Peyer's patch (tissue), 4 donors: ENCODE measurements around the gene SORBS1. TPM values are rescaled to one million over a fixed set of nuclear protein-coding genes. Genes with fewer than 3 reads are reported as not detected.
A peak's percentile ranks its signal among the peaks of the same experiment; 100 is the strongest.

ENCODE experiments used
- DNase-seq, 3 donors: peaks; one replicate each; pipeline ENCODE4 v3.0.0-alpha.2; 2017 to 2019
- H3K27ac ChIP-seq, 4 donors: fragments of 200-600 bp; sonication (generic); one replicate each; pipeline ENCODE4 v1.5.1; 2016 to 2019
- H3K27me3 ChIP-seq, 2 donors: fragments of 200-600 bp; sonication (generic); one replicate each; pipeline ENCODE4 v1.5.1; 2019
- H3K36me3 ChIP-seq, 3 donors: fragments of 200-600 bp; sonication (generic); one replicate each; pipeline ENCODE4 v1.5.1; 2016 to 2019
- H3K4me1 ChIP-seq, 4 donors: fragments of 200-600 bp; sonication (generic); one replicate each; pipeline ENCODE4 v1.5.1; 2016 to 2019
- H3K4me3 ChIP-seq, 4 donors: fragments of 200-600 bp; sonication (generic); 1 replicate in 3 of 4; 2 replicates in 1 of 4; pipeline ENCODE4 v1.5.1; 2016 to 2019; ENCODE audit warnings: mild to moderate bottlenecking in 1 of 4
- H3K9me3 ChIP-seq, 4 donors: fragments of 200-600 bp; sonication (generic); one replicate each; pipeline ENCODE4 v1.5.1; 2016 to 2019; ENCODE audit warnings: mild to moderate bottlenecking in 1 of 4
- POLR2A ChIP-seq, 2 donors: fragments of 450-650 bp; IDR thresholded peaks; one replicate each; pipeline ENCODE4 v1.5.1; 2017; ENCODE audit warnings: antibody characterized with exemption in 2 of 2, mild to moderate bottlenecking in 2 of 2, moderate library complexity in 2 of 2
- total RNA-seq, 4 donors: library from RNA; depleted of rRNA; stranded (reverse); fragments of >200 nt; gene quantifications; one replicate each; pipeline ENCODE4 v1.1.0, GENCODE V29; 2016
- TF ChIP-seq, protein P1 (sequence below), 6 experiments: fragments of 450-650 bp in 4 of 6; fragments of 200-600 bp in 2 of 6; sonication (generic) in 1 of 6; IDR thresholded peaks; one replicate each; pipeline ENCODE4 v1.5.1; 2017 to 2019; ENCODE audit warnings: antibody characterized with exemption in 6 of 6, mild to moderate bottlenecking in 3 of 6, moderate library complexity in 1 of 6

The SORBS1 gene
- total RNA-seq, 4 donors from 2014 or later = 34.3 to 57.1 (median 48.7) TPM

DNA sequence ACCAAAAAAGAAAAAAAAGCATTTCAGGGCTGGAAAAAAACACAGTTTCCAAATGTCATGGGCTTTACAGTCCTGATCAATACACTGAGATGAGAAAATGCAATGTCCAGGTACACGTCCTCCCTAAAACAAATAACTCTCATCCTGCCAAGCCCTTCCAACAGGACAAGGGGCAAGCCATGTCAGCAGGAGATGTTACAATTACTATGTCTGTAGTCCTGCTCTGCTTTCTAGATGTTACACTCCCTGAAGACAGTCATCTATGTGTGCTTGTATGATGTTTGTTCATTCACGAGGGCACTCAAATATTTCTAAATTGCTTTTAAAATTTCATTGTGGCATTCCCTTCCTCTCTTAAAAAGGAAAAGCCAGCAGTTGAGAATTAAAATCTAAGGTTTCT lies 103.2 kb downstream of the SORBS1 start:
- H3K27ac ChIP-seq = peak overlapping the region in 1 of 4 donors; percentile 13
- no peaks in the 10 kb centered on the region for H3K27me3 ChIP-seq
- no peak overlapping the region for H3K4me3 ChIP-seq
- no peaks in the 10 kb centered on the region for H3K36me3 ChIP-seq
- no peaks in the 10 kb centered on the region for H3K9me3 ChIP-seq
- no peak for DNase-seq
- TF ChIP-seq, protein P1, sequence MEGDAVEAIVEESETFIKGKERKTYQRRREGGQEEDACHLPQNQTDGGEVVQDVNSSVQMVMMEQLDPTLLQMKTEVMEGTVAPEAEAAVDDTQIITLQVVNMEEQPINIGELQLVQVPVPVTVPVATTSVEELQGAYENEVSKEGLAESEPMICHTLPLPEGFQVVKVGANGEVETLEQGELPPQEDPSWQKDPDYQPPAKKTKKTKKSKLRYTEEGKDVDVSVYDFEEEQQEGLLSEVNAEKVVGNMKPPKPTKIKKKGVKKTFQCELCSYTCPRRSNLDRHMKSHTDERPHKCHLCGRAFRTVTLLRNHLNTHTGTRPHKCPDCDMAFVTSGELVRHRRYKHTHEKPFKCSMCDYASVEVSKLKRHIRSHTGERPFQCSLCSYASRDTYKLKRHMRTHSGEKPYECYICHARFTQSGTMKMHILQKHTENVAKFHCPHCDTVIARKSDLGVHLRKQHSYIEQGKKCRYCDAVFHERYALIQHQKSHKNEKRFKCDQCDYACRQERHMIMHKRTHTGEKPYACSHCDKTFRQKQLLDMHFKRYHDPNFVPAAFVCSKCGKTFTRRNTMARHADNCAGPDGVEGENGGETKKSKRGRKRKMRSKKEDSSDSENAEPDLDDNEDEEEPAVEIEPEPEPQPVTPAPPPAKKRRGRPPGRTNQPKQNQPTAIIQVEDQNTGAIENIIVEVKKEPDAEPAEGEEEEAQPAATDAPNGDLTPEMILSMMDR (IDR thresholded peaks at IDR 0.05) = no peak
- TF ChIP-seq POLR2A (IDR thresholded peaks at IDR 0.05) = no peak
- H3K4me1 ChIP-seq = peaks cover 0 to 4% (median 0%) of the 10 kb centered on the region in 4 donors

DNA sequence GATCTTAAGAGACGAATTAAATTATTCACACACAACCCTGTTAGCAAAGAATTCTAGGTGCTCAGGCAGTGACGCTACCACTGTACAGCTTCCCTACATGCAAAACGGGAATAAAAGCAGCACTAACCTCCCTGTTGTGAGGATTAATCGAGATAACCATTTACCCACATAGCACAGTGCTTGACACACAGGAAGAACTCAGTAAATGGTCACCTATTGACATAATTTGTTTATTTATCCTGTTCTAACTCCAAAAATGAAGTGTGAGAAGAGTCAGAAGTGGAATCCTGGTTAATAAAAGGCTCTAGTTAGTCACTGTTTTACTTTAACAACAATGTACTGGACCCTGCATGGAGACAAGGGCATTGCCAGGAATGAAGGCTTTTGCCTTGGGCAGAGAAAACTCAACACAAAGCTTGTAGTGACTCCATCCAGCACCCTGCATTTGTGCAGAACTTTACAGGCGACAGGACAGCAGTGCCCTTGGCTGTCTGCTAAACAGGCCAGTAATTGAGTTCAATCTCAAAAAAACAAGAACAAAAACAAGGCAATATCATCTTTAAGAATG lies 103.8 kb downstream of the SORBS1 start:
- H3K27ac ChIP-seq = peak overlapping the region in 1 of 4 donors; percentile 20
- TF ChIP-seq, protein P1 (IDR thresholded peaks at IDR 0.05) = no peak
- no peak for TF ChIP-seq POLR2A (IDR thresholded peaks at IDR 0.05)
- H3K4me3 ChIP-seq = no peak overlapping the region
- peaks cover 0 to 4% (median 0%) of the 10 kb centered on the region in 4 donors for H3K4me1 ChIP-seq
- H3K9me3 ChIP-seq = no peaks in the 10 kb centered on the region
- no peak for DNase-seq
- no peaks in the 10 kb centered on the region for H3K27me3 ChIP-seq
- no peaks in the 10 kb centered on the region for H3K36me3 ChIP-seq

DNA sequence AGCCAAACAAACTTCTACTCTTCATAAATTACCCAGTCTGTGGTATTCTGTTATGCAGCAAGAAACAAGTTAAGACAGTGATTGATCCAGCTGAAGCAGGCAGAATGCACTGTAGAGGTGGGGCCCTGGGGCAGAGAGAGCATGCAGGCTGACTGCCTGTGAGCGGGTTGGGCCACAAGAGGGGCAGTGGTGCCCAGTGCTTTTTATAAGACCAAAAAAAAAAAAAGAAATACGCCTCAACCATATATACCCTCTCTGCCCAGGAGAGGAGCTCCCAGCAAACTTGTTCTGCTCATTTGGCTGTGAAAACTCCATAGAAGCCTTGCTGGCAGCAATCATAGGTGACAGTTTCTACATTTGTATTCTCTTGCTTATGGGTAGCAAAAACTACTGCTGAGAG lies 104.7 kb downstream of the SORBS1 start:
- H3K36me3 ChIP-seq = no peaks in the 10 kb centered on the region
- no peak overlapping the region for H3K4me3 ChIP-seq
- H3K27ac ChIP-seq = peak overlapping the region in 1 of 4 donors; percentile 20
- TF ChIP-seq, protein P1 (IDR thresholded peaks at IDR 0.05) = no peak
- TF ChIP-seq POLR2A (IDR thresholded peaks at IDR 0.05) = no peak
- no peak for DNase-seq
- H3K27me3 ChIP-seq = no peaks in the 10 kb centered on the region
- peaks cover 0 to 4% (median 0%) of the 10 kb centered on the region in 4 donors for H3K4me1 ChIP-seq
- H3K9me3 ChIP-seq = no peaks in the 10 kb centered on the region

GRCh38 chr10:95454940-95455339 lies 106.2 kb downstream of the SORBS1 start:
- no peaks in the 10 kb centered on the region for H3K9me3 ChIP-seq
- TF ChIP-seq POLR2A (IDR thresholded peaks at IDR 0.05) = no peak
- TF ChIP-seq, protein P1 (IDR thresholded peaks at IDR 0.05) = no peak
- no peak for DNase-seq
- no peak overlapping the region for H3K27ac ChIP-seq
- no peaks in the 10 kb centered on the region for H3K27me3 ChIP-seq
- no peak overlapping the region for H3K4me3 ChIP-seq
- H3K36me3 ChIP-seq = no peaks in the 10 kb centered on the region
- H3K4me1 ChIP-seq = peaks cover 0 to 4% (median 0%) of the 10 kb centered on the region in 4 donors

GRCh38 chr10:95454356-95454755 lies 106.8 kb downstream of the SORBS1 start:
- DNase-seq = no peak
- TF ChIP-seq POLR2A (IDR thresholded peaks at IDR 0.05) = no peak
- TF ChIP-seq, protein P1 (IDR thresholded peaks at IDR 0.05) = no peak
- Histone ChIP-seq H3K9me3 (no peaks in the 10 kb centered on the region), H3K36me3 (no peaks in the 10 kb centered on the region), H3K27ac (no peak overlapping the region), H3K4me3 (no peak overlapping the region), H3K4me1 (peaks cover 0 to under 1% (median 0%) of the 10 kb centered on the region in 4 donors), H3K27me3 (no peaks in the 10 kb centered on the region)
